ENCODE results near the gene PAX3. TPM values are rescaled to one million over a fixed set of nuclear protein-coding genes. Genes with fewer than 3 reads are reported as not detected.

PAX3 gene
- polyA plus RNA-seq, 1 donor from 2014 or later: not detected

GRCh38 chr2:222318026-222318711 lies 19.4 kb upstream of the PAX3 start:
- Mint-ChIP-seq H3K4me1 (peaks cover 2 to 6% (median 5%) of the 10 kb centered on the region in 3 donors), H3K4me3 (peak overlapping the region; percentile 91 to 94 (median 92)), H3K36me3 (no peaks in the 10 kb centered on the region), H3K9me3 (no peaks in the 10 kb centered on the region), H3K27me3 (peaks cover 30% of the 10 kb centered on the region), H3K27ac (peak overlapping the region in 1 of 3 donors; percentile 80)

GRCh38 chr2:222315443-222316121 lies 16.8 kb upstream of the PAX3 start:
- Mint-ChIP-seq H3K27me3 (peaks cover 47% of the 10 kb centered on the region), H3K36me3 (no peaks in the 10 kb centered on the region), H3K4me1 (peaks cover 3 to 5% (median 4%) of the 10 kb centered on the region in 3 donors), H3K4me3 (peak overlapping the region in 1 of 4 donors; percentile 39), H3K27ac (peak overlapping the region in 2 of 3 donors; percentile 45 to 67), H3K9me3 (peaks cover 0 to 4% (median 0%) of the 10 kb centered on the region in 3 donors)

GRCh38 chr2:222313816-222314215 lies 15.0 kb upstream of the PAX3 start:
- Mint-ChIP-seq H3K9me3 (peaks cover 0 to 12% (median 0%) of the 10 kb centered on the region in 3 donors), H3K4me3 (peak overlapping the region in 1 of 4 donors; percentile 39), H3K27me3 (peaks cover 61% of the 10 kb centered on the region), H3K36me3 (no peaks in the 10 kb centered on the region), H3K4me1 (peaks cover 0 to 4% (median 1%) of the 10 kb centered on the region in 3 donors), H3K27ac (peak overlapping the region in 2 of 3 donors; percentile 37 to 43)

- Mint-ChIP-seq H3K27ac (peak overlapping the region; percentile 43 to 94 (median 78)), H3K36me3 (peaks cover 2% of the 10 kb centered on the region), H3K4me3 (peak overlapping the region in 3 of 4 donors; percentile 33 to 73 (median 39)), H3K4me1 (peaks cover 5 to 8% (median 5%) of the 10 kb centered on the region in 3 donors), H3K9me3 (peaks cover 0 to 12% (median 0%) of the 10 kb centered on the region in 3 donors), H3K27me3 (peaks cover 76% of the 10 kb centered on the region)
Observed at GRCh38 chr2:222311978-222312738, 13.4 kb upstream of the PAX3 start.

GRCh38 chr2:222311319-222311977 lies 12.7 kb upstream of the PAX3 start:
- Mint-ChIP-seq H3K9me3 (peaks cover 0 to 12% (median 0%) of the 10 kb centered on the region in 3 donors), H3K27me3 (peaks cover 82% of the 10 kb centered on the region), H3K27ac (peak overlapping the region; percentile 27 to 94 (median 88)), H3K4me3 (peak overlapping the region in 2 of 4 donors; percentile 73 to 75), H3K4me1 (peaks cover 5 to 11% (median 7%) of the 10 kb centered on the region in 3 donors), H3K36me3 (peaks cover 2% of the 10 kb centered on the region)

DNA sequence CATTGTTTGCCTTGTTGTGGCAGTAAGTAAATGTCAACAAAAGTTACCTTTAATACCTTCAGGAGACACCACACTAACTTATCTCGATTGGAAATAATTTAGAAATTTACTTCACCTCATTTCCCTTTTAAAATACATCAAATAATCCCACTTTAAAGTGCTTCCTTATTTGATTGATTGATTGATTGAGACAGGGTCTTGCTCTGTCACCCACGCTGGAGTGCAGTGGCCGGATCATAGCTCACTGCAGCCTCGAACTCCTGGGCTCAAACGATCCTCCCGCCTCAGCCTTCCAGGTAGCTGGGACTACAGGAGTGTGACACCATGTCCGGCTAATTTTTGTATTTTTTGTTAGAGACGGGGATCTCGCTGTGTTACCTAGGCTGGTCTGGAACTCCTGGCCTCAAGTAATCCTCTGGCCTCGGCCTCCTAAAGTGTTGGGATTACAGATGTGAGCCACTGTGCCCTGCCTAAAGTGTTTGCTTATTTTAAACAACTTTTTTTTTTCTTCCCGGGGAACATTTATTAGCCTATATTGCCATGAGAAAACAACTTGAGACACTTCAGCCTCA lies 12.0 kb upstream of the PAX3 start:
- H3K36me3 Mint-ChIP-seq: peaks cover 2% of the 10 kb centered on the region
- peaks cover 5 to 14% (median 10%) of the 10 kb centered on the region in 3 donors for H3K4me1 Mint-ChIP-seq
- H3K4me3 Mint-ChIP-seq: peak overlapping the region in 2 of 4 donors; percentile 21 to 75
- peaks cover 84% of the 10 kb centered on the region for H3K27me3 Mint-ChIP-seq
- H3K27ac Mint-ChIP-seq: peak overlapping the region; percentile 27 to 94 (median 88)
- H3K9me3 Mint-ChIP-seq: peaks cover 0 to 12% (median 0%) of the 10 kb centered on the region in 3 donors

DNA sequence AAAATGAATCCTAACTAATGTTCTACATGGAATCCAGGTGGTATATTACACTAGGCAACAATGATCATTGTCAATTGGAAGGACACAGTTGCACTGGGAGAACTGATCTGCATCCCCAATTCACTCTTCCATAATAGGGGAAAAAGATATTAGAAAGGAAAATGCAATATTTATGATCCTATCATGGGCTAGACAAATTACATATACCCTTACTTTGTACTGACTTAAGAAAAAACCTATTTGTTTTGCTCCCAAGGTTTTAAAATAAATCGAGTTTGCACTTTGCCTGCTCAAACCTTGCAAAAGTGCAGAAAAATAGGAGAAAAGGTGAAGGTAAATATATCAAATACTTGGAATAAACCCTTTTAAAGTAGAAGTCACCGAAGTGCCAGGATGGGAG lies 11.0 kb upstream of the PAX3 start:
- H3K9me3 Mint-ChIP-seq: peaks cover 0 to 14% (median 0%) of the 10 kb centered on the region in 3 donors
- H3K36me3 Mint-ChIP-seq: peaks cover 2% of the 10 kb centered on the region
- peaks cover 85% of the 10 kb centered on the region for H3K27me3 Mint-ChIP-seq
- peaks cover 12 to 19% (median 14%) of the 10 kb centered on the region in 3 donors for H3K4me1 Mint-ChIP-seq
- peak overlapping the region in 1 of 4 donors; percentile 75 for H3K4me3 Mint-ChIP-seq
- peak overlapping the region in 2 of 3 donors; percentile 88 to 94 for H3K27ac Mint-ChIP-seq

GRCh38 chr2:222309361-222309760 lies 10.6 kb upstream of the PAX3 start:
- Mint-ChIP-seq H3K36me3 (peaks cover 2% of the 10 kb centered on the region), H3K27ac (peak overlapping the region in 1 of 3 donors; percentile 88), H3K4me1 (peaks cover 12 to 21% (median 16%) of the 10 kb centered on the region in 3 donors), H3K9me3 (peaks cover 0 to 16% (median 0%) of the 10 kb centered on the region in 3 donors), H3K27me3 (peaks cover 86% of the 10 kb centered on the region), H3K4me3 (peak overlapping the region in 1 of 4 donors; percentile 75)

DNA sequence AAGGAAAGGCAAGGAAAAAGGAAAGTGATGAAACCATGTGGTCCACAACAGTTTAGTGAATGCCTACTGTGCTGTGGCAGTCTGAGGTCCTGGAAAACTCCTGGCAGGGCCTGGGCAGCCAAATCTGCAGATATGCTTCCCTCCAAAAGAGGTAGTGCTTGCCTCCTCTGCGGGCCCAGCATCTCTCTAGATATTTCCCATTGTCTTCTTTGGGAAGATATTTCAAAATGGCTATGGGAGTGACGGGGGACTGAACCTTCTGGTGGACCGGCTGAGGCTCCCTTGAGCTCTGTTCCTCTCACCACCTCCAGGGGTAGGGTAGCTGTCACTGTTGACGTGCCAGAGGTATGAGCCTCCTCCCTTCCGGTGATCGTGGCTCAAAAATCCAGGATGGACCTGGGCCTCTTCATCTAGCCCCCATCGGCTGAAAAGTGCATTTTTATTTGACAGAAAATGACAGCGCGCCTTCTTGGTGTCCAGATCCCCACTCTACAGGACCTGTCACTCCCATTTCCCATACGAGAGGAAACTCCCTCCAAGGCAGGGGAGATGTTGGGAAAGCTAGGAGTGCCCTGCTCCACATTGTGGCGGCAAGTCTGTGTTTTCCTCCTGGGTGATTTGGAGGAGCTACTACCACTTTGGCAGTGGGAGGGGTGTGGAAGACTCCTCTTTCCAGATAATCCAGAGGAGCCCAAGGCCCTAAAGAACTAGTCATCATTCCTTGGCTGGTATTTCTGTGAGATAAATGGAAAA lies 9.4 kb upstream of the PAX3 start:
- peaks cover 86% of the 10 kb centered on the region for H3K27me3 Mint-ChIP-seq
- peak overlapping the region in 2 of 3 donors; percentile 87 to 88 for H3K27ac Mint-ChIP-seq
- H3K36me3 Mint-ChIP-seq: peaks cover 2% of the 10 kb centered on the region
- peaks cover 0 to 19% (median 1%) of the 10 kb centered on the region in 3 donors for H3K9me3 Mint-ChIP-seq
- peak overlapping the region in 2 of 4 donors; percentile 63 to 76 for H3K4me3 Mint-ChIP-seq
- H3K4me1 Mint-ChIP-seq: peaks cover 12 to 22% (median 19%) of the 10 kb centered on the region in 3 donors

DNA sequence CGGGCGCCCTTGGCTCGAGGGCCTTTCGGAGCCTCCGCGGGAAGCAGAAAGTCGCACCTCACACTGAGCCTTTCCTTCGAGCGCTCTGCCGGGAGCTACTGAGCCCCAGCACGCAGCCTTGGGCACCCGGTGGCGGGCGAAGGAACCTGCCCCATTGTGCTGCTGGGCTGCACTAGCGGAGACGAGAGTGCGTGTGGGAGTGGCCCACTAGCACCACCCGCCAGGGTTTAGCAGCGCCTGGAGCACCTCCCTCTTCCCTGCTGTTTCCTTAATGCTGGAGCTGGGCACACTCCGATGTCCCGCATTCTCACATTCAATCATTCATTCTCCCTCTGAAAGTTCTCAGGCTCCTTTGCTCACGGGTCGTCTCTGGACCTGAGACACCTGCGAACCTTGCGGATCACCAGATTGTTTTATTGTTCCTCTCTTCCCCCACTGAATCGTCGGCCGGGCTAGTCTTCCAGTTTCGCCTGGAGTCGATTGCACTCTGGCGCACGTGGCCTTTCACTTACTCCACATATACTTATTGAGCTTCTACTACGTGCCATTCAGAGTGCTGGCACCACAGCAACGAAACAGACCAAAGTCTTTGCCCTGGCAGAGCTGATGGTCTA lies 8.5 kb upstream of the PAX3 start:
- peak overlapping the region; percentile 31 to 88 (median 87) for H3K27ac Mint-ChIP-seq
- peaks cover 88% of the 10 kb centered on the region for H3K27me3 Mint-ChIP-seq
- peaks cover 3 to 24% (median 4%) of the 10 kb centered on the region in 3 donors for H3K9me3 Mint-ChIP-seq
- peak overlapping the region in 2 of 4 donors; percentile 76 to 80 for H3K4me3 Mint-ChIP-seq
- H3K4me1 Mint-ChIP-seq: peaks cover 11 to 28% (median 21%) of the 10 kb centered on the region in 3 donors
- H3K36me3 Mint-ChIP-seq: peaks cover 2% of the 10 kb centered on the region

- peak overlapping the region; percentile 33 to 88 (median 67) for H3K27ac Mint-ChIP-seq
- H3K4me1 Mint-ChIP-seq: peaks cover 11 to 28% (median 21%) of the 10 kb centered on the region in 3 donors
Observed at GRCh38 chr2:222306393-222307142, 7.8 kb upstream of the PAX3 start.

More at GRCh38 chr2:222306393-222307142, 7.8 kb upstream of the PAX3 start:
- Mint-ChIP-seq H3K4me3 (peak overlapping the region; percentile 77 to 95 (median 88)), H3K27me3 (peaks cover 89% of the 10 kb centered on the region), H3K9me3 (peaks cover 3 to 24% (median 4%) of the 10 kb centered on the region in 3 donors), H3K36me3 (peaks cover 2% of the 10 kb centered on the region)
